C4-2B (cell line): Measurements from ENCODE around the gene TMEM131L.

Experiments used
- CTCF ChIP-seq: fragments of 450-650 bp; conservative IDR thresholded peaks from 2 replicates; pipeline ENCODE4 v1.5.1; 2017; ENCODE audit warnings: mild to moderate bottlenecking
- ZFX ChIP-seq: fragments of 450-650 bp; IDR thresholded peaks from 2 replicates; pipeline ENCODE4 v1.6.1; 2017

- TF ChIP-seq CTCF (no peak), ZFX (no peak)
Observed at GRCh38 chr4:153595894-153596601, 129.9 kb downstream of the TMEM131L start.
